ENCODE data around the gene TBK1.

Gene TBK1

DNA sequence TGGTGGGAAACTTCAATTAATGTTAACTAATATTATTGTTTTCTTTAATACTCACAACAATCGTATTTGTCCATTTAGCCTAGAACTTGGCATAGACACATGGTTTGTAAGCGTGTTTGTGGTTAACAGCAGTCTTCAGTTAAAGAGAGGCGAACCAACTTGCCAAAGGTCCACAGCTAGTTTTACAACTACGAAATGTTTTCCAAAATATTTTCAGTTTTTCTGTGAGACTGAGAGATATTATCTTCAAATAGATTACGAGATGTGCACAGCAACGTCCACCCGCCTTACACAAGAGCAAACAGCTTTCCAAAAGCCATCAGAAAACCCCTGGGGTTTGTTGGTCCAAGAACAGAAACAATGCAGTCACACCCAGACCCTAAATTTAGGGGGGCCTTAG lies 99.8 kb downstream of the TBK1 start:
- DNase-seq (ENCODE audit: low read depth), result no peak
- H3K4me3 ChIP-seq (replicated peaks; ENCODE audit: low read depth, low read length), result no peak overlapping the region
- TF ChIP-seq, protein P1, sequence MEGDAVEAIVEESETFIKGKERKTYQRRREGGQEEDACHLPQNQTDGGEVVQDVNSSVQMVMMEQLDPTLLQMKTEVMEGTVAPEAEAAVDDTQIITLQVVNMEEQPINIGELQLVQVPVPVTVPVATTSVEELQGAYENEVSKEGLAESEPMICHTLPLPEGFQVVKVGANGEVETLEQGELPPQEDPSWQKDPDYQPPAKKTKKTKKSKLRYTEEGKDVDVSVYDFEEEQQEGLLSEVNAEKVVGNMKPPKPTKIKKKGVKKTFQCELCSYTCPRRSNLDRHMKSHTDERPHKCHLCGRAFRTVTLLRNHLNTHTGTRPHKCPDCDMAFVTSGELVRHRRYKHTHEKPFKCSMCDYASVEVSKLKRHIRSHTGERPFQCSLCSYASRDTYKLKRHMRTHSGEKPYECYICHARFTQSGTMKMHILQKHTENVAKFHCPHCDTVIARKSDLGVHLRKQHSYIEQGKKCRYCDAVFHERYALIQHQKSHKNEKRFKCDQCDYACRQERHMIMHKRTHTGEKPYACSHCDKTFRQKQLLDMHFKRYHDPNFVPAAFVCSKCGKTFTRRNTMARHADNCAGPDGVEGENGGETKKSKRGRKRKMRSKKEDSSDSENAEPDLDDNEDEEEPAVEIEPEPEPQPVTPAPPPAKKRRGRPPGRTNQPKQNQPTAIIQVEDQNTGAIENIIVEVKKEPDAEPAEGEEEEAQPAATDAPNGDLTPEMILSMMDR (IDR thresholded peaks at IDR 0.05; ENCODE audit: low read length, missing control alignments), result no peak
